NCI-H2107 treated with DMSO at 0.1 percent for 48 hours (cell line): ENCODE measurements around the gene LCA5.
"Not testable (repeated sequence)": the region's sequence is repeated elsewhere in the genome, so short reads cannot be mapped to it uniquely, and the experiment has no call there.

Source experiments
- DNase-seq: peaks from one replicate; lab custom pipeline; 2025; ENCODE audit not compliant: unreplicated experiment; lab: John Stamatoyannopoulos, UW

The LCA5 gene

DNA sequence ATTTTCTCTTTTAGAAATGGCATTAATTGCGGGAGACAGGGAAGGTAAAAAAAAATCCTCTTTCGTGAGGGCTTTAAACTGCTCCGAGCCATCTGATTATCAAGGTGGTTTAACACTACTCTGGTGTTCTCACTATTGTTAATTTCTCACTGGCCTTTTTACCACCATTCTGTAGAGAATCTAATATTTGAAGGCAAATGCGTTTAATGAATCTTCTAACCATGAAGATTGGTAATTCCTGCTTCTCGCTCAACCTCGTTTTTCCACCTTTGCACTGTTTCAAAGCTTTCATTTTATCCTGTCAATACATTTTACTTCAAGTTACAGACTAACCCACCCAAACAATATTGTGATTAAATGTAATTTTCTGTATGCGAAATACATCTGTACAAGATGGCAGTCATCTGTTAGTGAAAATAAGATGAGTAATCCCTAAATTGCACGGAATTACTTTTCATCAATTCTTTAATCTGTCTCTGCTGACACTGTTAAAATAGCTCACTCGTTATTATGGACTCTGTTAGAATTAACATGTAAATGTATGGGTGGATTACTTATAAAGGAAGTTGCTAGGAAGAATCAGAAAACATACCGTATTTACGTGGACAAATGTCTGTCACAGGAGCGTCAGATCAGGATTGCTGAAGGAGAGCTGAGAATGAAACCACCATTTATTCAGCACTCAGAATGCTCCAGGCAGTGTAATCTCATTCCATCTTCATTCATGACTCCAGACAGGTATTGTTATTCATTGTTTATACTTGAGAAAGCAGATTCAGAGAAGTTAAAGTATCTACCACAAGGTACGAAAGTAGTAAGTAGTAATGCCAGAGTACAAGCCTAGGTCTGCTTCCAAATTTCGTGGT lies 1.1 kb upstream of the LCA5 start:
- peak; percentile 50 for DNase-seq

DNA sequence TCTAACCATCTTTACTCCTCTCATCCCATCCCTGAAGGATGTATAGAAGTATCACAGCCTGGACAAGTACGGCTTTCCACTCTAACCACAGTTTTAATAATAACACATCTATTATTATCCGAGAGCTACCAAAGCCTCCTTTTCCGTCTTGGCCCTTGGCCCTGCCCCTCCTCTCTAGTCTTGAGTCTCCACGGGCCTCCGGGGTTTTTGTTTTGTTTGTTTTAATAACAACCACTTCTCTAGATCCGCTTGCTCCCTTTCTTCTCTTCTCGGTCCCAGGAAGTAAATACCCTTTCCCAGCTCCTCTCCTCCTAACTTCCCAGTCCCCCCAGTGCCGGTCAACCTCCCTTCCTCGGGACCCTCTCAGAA lies 661 bp downstream of the LCA5 start:
- no peak for DNase-seq

DNA sequence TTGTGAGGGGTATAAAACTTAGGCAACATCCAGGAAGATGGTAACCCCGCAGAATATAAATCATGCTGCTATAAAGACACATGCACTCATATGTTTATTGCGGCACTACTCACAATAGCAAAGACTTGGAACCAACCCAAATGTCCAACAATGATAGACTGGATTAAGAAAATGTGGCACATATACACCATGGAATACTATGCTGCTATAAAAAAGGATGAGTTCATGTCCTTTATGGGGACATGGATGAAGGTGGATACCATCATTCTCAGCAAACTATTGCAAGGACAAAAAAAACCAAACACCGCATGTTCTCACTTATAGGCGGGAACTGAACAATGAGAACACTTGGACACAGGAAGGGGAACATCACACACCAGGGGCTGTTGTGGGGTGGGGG lies 7.7 kb downstream of the LCA5 start:
- not testable (repeated sequence) for DNase-seq

DNA sequence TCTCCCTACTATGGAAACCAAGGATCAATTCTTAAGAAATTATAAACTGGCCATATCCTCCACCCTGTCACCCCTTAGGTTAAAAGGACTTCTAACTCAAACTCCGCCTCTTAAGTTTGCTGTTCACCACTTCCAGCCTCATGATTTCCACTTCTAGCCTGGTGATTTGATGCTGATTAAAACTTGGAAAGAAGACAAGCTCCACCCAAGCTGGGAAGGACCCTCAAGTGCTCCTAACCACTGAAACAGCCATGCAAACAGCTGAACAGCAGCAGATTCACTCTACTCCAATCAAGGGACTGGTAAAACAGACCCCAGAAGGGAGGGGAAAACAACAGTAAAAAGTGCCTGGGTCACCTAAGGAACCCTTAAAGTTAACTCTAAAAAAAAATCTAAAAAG lies 10.3 kb downstream of the LCA5 start:
- DNase-seq = no peak

DNA sequence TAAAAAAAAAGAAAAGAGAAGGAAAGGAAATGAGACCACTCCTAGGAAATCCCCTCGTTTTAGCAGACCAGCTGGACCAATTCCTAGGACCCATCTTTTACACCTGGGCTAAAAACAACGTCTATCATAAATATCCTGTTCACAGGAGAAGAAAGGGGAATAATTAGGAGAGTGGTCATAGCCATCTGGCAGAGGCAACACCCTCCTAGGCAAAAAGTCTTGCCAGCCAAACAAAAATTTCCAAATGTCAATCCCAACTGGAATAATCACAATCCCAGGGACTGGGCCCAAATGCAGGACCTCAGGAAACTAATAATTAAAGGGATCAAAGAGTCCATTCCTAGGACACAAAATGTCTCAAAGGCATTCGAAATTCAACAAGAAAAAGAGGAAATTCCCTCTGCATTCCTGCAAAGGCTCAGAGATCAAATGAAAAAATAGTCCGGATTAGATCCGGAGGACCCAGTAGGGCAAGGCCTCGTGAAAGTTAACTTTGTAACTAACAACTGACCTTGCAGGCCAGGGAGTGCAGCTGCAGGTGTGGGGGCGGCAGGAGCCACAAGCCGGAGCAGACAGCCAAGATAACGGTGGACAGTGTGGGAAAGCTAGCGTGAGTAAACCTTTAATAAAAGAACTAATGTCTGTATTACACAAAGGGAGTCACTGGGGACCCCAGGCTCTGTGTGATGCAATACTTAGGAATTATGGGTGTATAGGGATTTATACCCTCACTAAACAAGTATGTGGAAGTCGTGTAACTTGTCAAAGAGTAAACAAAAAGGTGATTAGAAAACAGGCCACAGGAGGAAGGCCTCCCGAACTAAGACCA lies 11.7 kb downstream of the LCA5 start:
- DNase-seq = no peak

DNA sequence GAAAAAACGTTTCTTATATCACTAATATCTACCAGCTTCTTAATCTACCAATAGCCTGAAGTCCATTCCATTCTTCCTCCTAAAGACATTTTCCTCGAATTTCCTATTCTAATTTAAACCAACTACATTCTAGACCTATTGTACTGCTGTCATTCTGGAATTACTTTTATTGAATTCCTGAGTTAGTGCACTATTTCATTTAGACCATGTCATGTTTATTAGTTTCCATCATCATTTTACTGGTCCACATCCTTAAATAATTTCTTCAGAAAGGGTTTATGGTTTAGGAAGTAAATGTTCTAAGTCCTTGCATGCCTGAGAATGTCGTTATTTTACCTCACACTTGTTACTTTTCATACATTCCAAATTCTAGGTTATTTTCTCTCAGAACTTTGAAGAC lies 13.2 kb downstream of the LCA5 start:
- DNase-seq = no peak

DNA sequence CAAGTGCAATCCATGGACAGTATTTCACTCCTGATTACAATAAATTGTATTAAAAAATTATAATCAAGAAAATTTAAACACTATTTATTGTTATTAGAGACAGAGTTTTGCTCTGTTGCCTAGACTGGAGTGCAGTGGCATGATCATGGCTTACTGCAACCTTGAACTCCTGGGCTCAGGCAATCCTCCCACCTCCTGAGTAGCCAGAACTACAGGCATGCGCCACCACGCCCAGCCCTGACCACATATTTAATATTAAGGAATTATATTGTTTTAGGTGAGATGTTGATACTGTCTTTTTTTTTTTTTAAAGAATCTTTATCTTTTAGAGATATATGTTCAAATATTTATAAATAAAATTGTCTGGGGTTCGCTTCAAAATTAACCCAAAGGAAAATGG lies 14.6 kb downstream of the LCA5 start:
- DNase-seq = no peak

DNA sequence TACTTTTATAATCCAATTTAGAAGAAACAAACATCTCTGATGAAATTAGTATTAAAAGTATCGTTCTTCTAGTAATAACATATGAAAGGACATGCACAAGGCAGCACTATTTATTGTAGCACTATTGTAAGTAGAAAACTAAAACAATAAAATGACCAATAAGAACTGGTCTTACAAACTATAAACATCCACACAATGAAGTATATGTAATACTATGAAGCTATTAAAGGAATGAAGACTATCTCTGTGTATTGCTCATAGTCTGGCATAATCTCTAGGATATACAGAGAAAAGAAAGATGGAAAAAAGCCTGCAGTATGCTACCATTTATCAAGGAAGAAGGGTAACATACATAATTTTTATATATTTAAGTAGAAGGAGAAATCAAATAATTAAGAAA lies 16.7 kb downstream of the LCA5 start:
- DNase-seq = no peak

DNA sequence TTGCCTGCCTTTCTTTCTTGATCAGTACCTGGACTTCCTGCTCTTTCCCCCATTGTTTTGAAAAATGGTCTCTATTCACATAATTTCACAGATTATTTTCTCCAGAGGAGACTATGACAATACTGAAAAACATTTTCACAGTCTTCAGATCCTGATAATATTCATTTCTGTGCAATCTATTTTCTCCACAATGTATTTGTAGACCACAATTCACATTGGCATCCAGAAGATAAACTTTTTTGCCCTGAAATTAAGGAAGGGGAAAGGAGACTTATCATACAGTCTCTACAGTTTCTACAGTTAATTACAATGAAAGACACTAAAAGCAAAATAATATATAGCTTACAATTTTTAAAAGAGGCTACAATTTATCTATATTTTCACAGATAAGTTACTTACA lies 18.4 kb downstream of the LCA5 start:
- DNase-seq = no peak

DNA sequence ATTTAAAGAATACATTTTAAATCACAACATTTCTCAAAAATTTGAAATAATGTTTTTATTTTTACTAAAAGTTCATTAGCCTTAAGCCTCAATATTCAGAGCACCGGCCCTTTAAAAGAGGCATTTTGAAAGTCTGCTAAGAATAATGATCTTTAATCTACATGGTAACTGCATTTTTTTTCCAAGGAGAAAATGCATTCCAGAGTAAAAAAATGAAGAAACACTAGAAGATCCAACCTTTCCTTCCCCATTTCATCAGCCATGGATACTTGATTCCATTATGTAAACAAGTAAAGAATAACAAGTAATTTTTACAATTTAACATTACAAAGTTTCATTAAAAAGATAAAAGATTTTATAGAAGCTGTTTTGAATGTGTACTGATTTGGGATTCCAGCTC lies 21.8 kb downstream of the LCA5 start:
- no peak for DNase-seq

DNA sequence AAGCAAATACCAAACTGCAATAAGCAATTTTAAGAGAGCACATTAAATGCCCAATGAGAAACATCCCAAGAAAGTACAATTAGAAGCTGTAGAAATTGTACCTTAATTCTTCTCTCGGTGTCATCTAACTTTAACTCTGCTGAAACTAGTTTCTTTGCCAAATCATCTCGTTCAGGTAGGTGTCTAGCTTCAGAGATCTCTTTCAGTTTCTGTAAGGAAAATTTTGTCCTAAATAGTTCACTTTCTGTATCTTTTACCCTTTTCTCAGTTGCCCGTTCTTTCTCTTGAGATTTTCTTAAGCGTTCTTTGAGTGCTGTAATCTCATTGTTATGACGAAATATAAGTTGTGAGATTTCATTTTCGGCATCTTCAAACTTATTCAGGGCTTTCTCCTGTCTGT lies 24.1 kb downstream of the LCA5 start:
- DNase-seq = no peak

DNA sequence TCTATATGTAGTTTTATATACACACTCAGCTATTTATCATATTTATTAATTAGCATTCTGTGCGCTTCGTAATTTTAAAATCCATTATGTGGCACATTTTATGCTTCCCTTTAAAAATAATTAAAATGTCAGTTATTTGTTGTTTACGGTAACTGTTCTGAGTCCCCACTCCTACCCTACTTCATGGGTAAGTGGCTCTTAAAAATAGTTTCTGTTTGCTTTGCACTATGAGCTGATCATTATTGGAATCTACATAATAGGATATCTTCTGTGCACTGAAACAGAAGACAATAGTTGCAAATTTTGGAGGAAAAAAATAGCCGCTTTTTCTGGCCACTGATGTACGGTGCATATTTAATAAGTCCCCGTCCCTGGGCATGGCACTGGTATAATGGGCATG lies 25.2 kb downstream of the LCA5 start:
- DNase-seq = no peak

DNA sequence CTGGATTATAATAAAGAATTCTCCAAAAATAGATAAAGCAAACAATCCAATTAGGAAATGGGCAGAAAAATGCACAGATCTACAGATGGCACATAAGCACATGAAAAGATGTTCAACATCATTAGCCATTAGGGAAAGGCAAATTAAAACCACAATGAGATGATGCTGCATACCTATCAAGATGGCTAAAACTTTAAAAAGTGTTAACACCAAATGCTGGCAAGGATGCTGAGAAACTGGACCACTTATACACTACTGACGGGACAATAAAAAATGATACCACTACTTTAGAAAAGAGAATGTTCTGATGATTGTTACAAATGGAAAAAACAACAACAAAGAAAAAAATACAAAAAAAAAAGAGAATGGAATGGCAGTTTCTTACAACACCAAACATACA lies 26.5 kb downstream of the LCA5 start:
- no peak for DNase-seq

DNA sequence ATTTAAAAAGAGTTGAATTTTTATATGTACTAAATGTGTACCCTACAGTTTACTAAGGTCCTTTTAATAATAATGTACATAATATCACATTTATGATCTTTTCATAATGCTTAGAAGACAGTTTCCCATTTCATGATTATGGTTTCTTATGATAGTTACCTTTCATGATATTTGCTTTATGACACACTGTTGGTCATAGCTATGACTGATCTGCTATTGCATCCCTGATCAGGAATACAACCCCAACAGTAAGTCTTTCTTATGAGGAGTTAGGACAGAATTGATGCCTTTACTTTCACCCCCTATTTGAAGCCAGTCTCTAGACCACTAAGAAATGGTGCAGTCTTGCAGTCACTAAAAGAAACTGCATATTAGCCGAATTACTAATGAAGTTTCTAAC lies 31.0 kb downstream of the LCA5 start:
- no peak for DNase-seq

DNA sequence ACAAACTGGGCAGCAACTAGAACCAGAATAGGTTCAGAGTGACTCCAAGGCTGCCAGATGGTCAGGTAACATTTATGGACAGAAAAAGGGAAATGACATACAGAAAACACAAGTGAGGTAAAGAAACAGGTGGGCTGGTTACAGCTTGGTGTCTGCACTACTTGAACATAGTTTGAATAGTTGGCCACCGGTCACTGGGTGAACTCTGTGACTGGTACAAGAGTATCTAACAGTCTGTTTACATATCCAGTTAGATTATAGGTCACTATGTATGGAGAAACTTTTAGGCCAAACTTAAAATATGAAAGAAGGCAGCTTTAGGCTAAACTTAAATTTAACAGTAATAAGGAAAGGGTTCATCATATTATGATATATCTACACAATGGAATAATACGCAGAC lies 32.9 kb downstream of the LCA5 start:
- DNase-seq = no peak

DNA sequence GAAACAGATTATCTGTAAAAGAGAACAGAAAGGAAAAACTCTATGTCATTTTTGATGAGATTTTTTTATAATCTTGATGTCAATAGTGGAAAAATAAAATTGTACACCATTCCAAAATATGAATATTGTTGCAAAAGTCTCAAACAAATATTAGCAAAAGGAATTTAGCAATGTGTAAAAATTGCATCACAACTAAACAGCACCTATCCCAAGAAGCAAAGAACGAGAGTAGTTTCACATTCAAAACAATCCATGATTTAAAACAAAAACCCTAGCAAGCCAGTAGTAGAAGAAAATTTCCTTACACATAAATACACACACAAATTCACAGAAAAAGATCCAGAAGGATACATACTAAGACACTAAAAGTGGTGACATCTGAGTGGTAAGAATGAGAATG lies 38.4 kb downstream of the LCA5 start:
- no peak for DNase-seq

DNA sequence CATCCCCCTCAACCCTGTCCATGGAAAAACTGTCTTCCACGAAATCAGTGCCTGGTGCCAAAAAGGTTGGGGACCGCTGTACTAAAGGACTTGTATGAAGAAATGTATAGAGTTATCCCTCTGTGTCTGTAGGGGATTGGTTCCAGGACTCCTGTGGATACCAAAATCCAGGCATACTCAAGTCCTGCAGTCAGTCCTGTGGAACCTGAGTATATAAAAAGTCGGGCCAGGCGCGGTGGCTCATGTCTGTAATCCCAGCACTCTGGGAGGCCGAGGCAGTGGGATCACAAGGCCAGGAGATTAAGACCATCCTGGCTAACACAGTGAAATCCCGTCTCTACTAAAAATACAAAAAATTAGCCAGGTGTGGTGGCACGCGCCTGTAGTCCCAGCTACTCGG lies 42.0 kb downstream of the LCA5 start:
- DNase-seq = no peak

DNA sequence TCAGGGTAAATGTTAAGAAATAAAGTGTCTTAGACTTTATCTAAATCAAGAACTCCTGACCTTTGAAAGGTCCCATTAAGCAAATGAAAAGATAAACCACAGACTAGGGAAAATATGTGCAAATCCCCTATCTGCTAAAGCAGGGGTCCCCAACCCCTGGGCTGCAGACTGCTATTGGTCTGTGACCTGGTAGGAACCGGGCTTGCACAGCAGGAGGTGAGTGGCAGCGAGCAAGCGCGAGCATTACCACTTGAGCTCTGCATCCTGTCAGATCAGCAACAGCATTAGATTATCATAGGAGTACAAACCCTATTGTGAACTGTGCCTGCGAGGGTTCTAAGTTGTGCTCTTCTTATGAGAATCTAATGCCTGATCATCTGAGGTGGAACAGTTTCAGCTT lies 42.4 kb downstream of the LCA5 start:
- DNase-seq = no peak

DNA sequence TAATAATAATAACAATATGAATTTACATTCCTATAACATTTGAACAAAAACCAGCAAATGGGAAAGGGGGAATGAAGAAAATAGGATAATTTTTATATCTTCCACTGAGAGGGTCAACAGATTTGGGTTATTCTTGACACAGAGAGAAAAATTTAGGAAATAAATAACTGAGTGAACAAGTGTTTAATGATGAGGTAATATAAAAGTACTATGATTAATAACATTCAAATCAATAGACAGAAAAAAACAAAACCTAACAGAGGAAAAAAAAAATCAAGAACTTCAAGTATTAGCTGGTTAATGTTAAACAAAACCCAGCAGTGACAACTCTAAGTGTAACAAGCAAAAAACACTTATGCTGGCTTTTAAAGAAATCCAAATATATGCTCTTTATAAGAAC lies 66.5 kb downstream of the LCA5 start:
- no peak for DNase-seq

DNA sequence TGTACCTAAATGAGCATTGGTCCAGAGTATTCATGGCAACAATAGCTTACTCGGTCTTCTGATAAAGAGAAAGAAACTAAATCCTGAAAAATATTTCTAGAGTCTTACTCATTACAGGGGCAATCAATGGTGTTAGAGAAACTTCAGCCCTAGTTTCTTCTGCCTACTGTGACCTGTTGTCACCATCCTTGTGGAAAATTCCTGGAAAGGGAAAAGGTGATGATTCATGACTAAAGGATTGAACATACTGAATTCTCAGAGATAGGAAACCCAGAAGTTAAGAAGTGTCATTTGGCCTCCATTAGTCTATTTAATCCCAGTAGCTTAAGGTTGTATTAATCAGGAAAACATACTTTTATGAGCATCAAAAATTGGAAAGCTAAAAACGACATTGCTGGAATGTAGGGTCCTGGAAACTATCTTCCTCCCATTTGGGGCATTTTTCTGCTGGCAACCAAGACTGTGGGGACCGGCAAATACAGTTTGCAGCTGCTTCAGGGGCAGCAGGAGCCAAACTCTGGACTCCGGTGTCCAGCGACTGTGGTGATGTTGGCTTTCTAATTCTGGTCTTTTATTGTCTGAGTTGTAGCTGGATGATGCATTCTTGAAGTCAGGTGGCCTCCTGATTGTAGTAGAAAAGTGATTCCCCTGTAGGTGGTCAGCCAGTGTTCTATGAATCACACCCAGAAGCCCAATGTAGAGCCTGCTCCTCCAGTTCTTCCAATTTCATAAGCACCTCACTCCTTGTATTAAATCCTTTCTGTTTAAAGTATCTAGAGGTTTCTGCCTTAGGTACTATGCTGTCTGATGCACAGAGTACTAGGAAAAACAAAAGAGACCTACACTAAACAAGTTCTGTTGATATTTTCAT lies 67.6 kb downstream of the LCA5 start:
- no peak for DNase-seq

DNA sequence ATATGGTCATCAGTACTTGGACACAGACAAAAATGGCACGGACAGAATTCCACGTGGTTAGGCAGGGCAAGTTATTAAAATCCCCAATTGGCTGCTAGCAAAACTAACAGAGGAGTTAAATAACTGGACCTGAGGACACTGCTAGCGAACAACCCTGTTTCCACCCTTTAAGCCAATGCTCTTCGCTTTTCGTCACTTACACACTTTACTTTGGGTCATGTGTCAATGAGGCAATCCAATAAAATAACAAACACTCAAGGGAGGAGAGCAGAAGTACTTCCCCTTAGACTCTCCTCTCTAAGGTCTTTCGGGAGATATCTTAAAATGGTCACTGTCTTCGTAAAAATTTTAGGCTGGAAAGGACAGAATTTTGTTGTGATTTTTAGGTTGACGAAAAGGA lies 68.6 kb downstream of the LCA5 start:
- no peak for DNase-seq

DNA sequence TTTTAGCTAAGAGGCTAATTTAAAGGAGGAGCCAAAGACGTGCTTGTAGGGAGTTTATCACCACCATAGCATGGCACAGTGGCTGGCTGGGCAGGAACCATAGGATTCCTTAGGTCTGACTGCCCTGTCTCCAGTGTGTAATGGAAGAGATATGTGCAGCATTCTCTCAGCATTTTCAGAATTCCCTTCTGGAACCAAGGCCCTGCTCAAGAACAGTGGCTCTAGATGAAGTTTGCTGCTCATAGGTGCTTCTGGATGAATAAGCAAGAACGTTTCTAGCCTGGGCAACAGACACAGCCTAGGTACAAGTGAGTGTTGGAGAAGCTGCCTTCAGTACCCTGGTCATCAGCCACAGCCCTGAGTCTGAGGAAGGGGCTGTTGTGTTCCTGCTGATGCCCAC lies 69.1 kb downstream of the LCA5 start:
- DNase-seq = no peak
